SJSA1 (cell line): Measurements from ENCODE around the gene C9. TPM values are rescaled to one million over a fixed set of nuclear protein-coding genes. Genes with fewer than 3 reads are reported as not detected.

Experiments
- DNase-seq, 2 experiments: peaks; one replicate each; pipeline ENCODE4 v3.0.0-alpha.2; 2015 to 2020; ENCODE audit warnings: low spot score in 2 of 2, low read depth in 1 of 2
- H3K27ac ChIP-seq: fragments of 250-450 bp; sonication (Bioruptor Pico); 2 replicates; pipeline ENCODE4 v1.5.1; 2020; ENCODE audit warnings: mild to moderate bottlenecking, moderate library complexity
- H3K27me3 ChIP-seq: fragments of 250-450 bp; sonication (Bioruptor Pico); replicated peaks from 2 replicates; pipeline ENCODE4 v1.5.1; 2020; ENCODE audit warnings: mild to moderate bottlenecking, moderate library complexity
- H3K36me3 ChIP-seq: fragments of 250-450 bp; sonication (Bioruptor Pico); 2 replicates; pipeline ENCODE4 v1.5.1; 2020; ENCODE audit warnings: mild to moderate bottlenecking
- H3K4me1 ChIP-seq: fragments of 250-450 bp; sonication (Bioruptor Pico); replicated peaks from 2 replicates; pipeline ENCODE4 v1.6.1; 2021; ENCODE audit warnings: mild to moderate bottlenecking
- H3K4me3 ChIP-seq: fragments of 250-450 bp; sonication (Bioruptor Pico); 2 replicates; pipeline ENCODE4 v1.5.1; 2020; ENCODE audit warnings: mild to moderate bottlenecking
- H3K9me3 ChIP-seq: fragments of 250-450 bp; sonication (Bioruptor Pico); replicated peaks from 2 replicates; pipeline ENCODE4 v1.5.1; 2020; ENCODE audit warnings: mild to moderate bottlenecking
- total RNA-seq: library from RNA; depleted of rRNA; stranded (reverse); fragments of >200 nt; shearing (Covaris generic); gene quantifications from 2 replicates; pipeline ENCODE4 v1.2.3, GENCODE V29; 2014

Gene C9
- total RNA-seq, 1 experiment from 2014 or later: 0.37 TPM

GRCh38 chr5:39394946-39395345 is 30.7 kb upstream of the C9 start:
- Histone ChIP-seq H3K27ac (no peak overlapping the region), H3K27me3 (no peaks in the 10 kb centered on the region), H3K4me1 (peaks cover 18% of the 10 kb centered on the region), H3K36me3 (peaks cover 87% of the 10 kb centered on the region), H3K4me3 (no peak overlapping the region), H3K9me3 (no peaks in the 10 kb centered on the region)
- no peak for DNase-seq

GRCh38 chr5:39390945-39391344 is 26.6 kb upstream of the C9 start:
- Histone ChIP-seq H3K9me3 (no peaks in the 10 kb centered on the region), H3K27me3 (no peaks in the 10 kb centered on the region), H3K36me3 (peaks cover 96% of the 10 kb centered on the region), H3K4me3 (no peak overlapping the region), H3K27ac (no peak overlapping the region), H3K4me1 (no peaks in the 10 kb centered on the region)
- DNase-seq: no peak

- Histone ChIP-seq H3K4me1 (no peaks in the 10 kb centered on the region), H3K27me3 (no peaks in the 10 kb centered on the region), H3K27ac (no peak overlapping the region), H3K9me3 (no peaks in the 10 kb centered on the region), H3K36me3 (peaks cover 98% of the 10 kb centered on the region), H3K4me3 (no peak overlapping the region)
- no peak for DNase-seq
Measured at GRCh38 chr5:39387293-39387692, 23.0 kb upstream of the C9 start.

GRCh38 chr5:39384271-39384670 is 20.0 kb upstream of the C9 start:
- peaks cover 98% of the 10 kb centered on the region for H3K36me3 ChIP-seq
- H3K27ac ChIP-seq: no peak overlapping the region
- H3K27me3 ChIP-seq: no peaks in the 10 kb centered on the region
- H3K9me3 ChIP-seq: no peaks in the 10 kb centered on the region
- H3K4me1 ChIP-seq: no peaks in the 10 kb centered on the region
- no peak overlapping the region for H3K4me3 ChIP-seq
- DNase-seq: no peak

GRCh38 chr5:39381376-39381775 is 17.1 kb upstream of the C9 start:
- H3K27ac ChIP-seq: no peak overlapping the region
- no peaks in the 10 kb centered on the region for H3K27me3 ChIP-seq
- DNase-seq: no peak

GRCh38 chr5:39379693-39380092 is 15.4 kb upstream of the C9 start:
- Histone ChIP-seq H3K36me3 (peaks cover 97% of the 10 kb centered on the region), H3K9me3 (no peaks in the 10 kb centered on the region), H3K4me3 (no peak overlapping the region), H3K27me3 (no peaks in the 10 kb centered on the region), H3K4me1 (no peaks in the 10 kb centered on the region), H3K27ac (no peak overlapping the region)
- no peak for DNase-seq

More at GRCh38 chr5:39381376-39381775, 17.1 kb upstream of the C9 start:
- Histone ChIP-seq H3K4me3 (no peak overlapping the region), H3K36me3 (peaks cover 97% of the 10 kb centered on the region), H3K4me1 (no peaks in the 10 kb centered on the region), H3K9me3 (no peaks in the 10 kb centered on the region)

GRCh38 chr5:39377613-39378012 is 13.3 kb upstream of the C9 start:
- Histone ChIP-seq H3K9me3 (no peaks in the 10 kb centered on the region), H3K27me3 (no peaks in the 10 kb centered on the region), H3K4me1 (no peaks in the 10 kb centered on the region), H3K4me3 (no peak overlapping the region), H3K36me3 (peaks cover 97% of the 10 kb centered on the region), H3K27ac (no peak overlapping the region)
- no peak for DNase-seq

- peaks cover 97% of the 10 kb centered on the region for H3K36me3 ChIP-seq
- no peak overlapping the region for H3K27ac ChIP-seq
- no peaks in the 10 kb centered on the region for H3K9me3 ChIP-seq
- no peaks in the 10 kb centered on the region for H3K4me1 ChIP-seq
- DNase-seq: peak; percentile 51 to 71
- no peaks in the 10 kb centered on the region for H3K27me3 ChIP-seq
- H3K4me3 ChIP-seq: no peak overlapping the region
Measured at GRCh38 chr5:39376293-39376714, 12.0 kb upstream of the C9 start.

GRCh38 chr5:39373791-39374190 is 9.5 kb upstream of the C9 start:
- no peak for DNase-seq
- no peaks in the 10 kb centered on the region for H3K4me1 ChIP-seq
- H3K27ac ChIP-seq: no peak overlapping the region
- H3K27me3 ChIP-seq: 0 out of 2 replicates have a peak, but pooled peaks cover 4% of the 10 kb centered on the region
- H3K4me3 ChIP-seq: no peak overlapping the region
- no peaks in the 10 kb centered on the region for H3K9me3 ChIP-seq
- H3K36me3 ChIP-seq: peaks cover 87% of the 10 kb centered on the region

- Histone ChIP-seq H3K4me1 (no peaks in the 10 kb centered on the region), H3K36me3 (peaks cover 62% of the 10 kb centered on the region), H3K4me3 (no peak overlapping the region), H3K9me3 (no peaks in the 10 kb centered on the region), H3K27me3 (0 out of 2 replicates have a peak, but pooled peaks cover 4% of the 10 kb centered on the region), H3K27ac (no peak overlapping the region)
- no peak for DNase-seq
Measured at GRCh38 chr5:39371367-39371635, 7.0 kb upstream of the C9 start.

GRCh38 chr5:39370555-39371366 is 6.5 kb upstream of the C9 start:
- no peaks in the 10 kb centered on the region for H3K4me1 ChIP-seq
- 0 out of 2 replicates have a peak, but pooled peaks cover 4% of the 10 kb centered on the region for H3K27me3 ChIP-seq
- no peaks in the 10 kb centered on the region for H3K9me3 ChIP-seq
- H3K36me3 ChIP-seq: peaks cover 57% of the 10 kb centered on the region
- H3K4me3 ChIP-seq: no peak overlapping the region
- no peak overlapping the region for H3K27ac ChIP-seq
- no peak for DNase-seq

- Histone ChIP-seq H3K9me3 (no peaks in the 10 kb centered on the region), H3K27ac (no peak overlapping the region), H3K4me3 (no peak overlapping the region), H3K4me1 (no peaks in the 10 kb centered on the region), H3K36me3 (peaks cover 42% of the 10 kb centered on the region), H3K27me3 (0 out of 2 replicates have a peak, but pooled peaks cover 4% of the 10 kb centered on the region)
- DNase-seq: no peak
Measured at GRCh38 chr5:39369123-39369815, 5.0 kb upstream of the C9 start.

- peaks cover 30% of the 10 kb centered on the region for H3K36me3 ChIP-seq
- no peak overlapping the region for H3K4me3 ChIP-seq
- H3K27me3 ChIP-seq: 0 out of 2 replicates have a peak, but pooled peaks cover 4% of the 10 kb centered on the region
- no peak overlapping the region for H3K27ac ChIP-seq
- no peaks in the 10 kb centered on the region for H3K4me1 ChIP-seq
- DNase-seq: no peak
- no peaks in the 10 kb centered on the region for H3K9me3 ChIP-seq
Measured at GRCh38 chr5:39368116-39368515, 3.8 kb upstream of the C9 start.

GRCh38 chr5:39367711-39368110 is 3.4 kb upstream of the C9 start:
- Histone ChIP-seq H3K4me3 (no peak overlapping the region), H3K4me1 (no peaks in the 10 kb centered on the region), H3K9me3 (no peaks in the 10 kb centered on the region), H3K27me3 (0 out of 2 replicates have a peak, but pooled peaks cover 4% of the 10 kb centered on the region), H3K36me3 (peaks cover 26% of the 10 kb centered on the region), H3K27ac (no peak overlapping the region)
- no peak for DNase-seq
